Stomach (tissue), 4 donors: ENCODE data around the gene GLRA2.

Experiments used
- EP300 ChIP-seq: sonication (generic); formaldehyde crosslinking; IDR thresholded peaks from one replicate; pipeline ENCODE4 v1.6.1; 2017; ENCODE audit warnings: antibody characterized with exemption
- POLR2A ChIP-seq, 4 donors: fragments of 450-650 bp; IDR thresholded peaks; one replicate each; pipeline ENCODE4 v1.6.1; 2016; ENCODE audit warnings: antibody characterized with exemption in 4 of 4, control low read depth in 2 of 4, mild to moderate bottlenecking in 1 of 4, moderate library complexity in 1 of 4
- TF ChIP-seq, protein P1 (sequence below), 7 experiments: fragments of 450-650 bp in 4 of 7; fragments of 200-600 bp in 3 of 7; sonication (generic) in 3 of 7; IDR thresholded peaks; one replicate each; pipeline ENCODE4 v1.5.1; 2016 to 2019; ENCODE audit warnings: antibody characterized with exemption in 7 of 7, control low read depth in 2 of 7, mild to moderate bottlenecking in 1 of 7

DNA sequence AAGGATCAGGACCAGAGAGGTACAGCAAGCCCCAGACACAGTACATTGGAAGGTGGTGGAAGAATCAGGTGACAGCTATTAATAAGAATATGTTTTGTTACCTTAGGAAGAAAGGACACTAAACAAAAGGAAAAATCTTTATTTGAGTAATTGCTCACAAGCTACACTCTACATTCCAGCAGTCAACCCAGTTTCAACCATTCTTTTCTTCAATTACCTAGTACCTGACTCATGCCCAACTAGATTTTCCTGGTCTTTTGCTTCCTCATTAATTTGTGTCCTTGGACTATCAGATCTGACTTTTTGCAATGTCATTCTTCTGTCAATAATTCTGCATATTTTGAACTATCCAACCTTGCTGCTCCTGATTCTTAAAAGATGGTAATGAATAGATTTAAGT lies 22.5 kb upstream of the GLRA2 start:
- TF ChIP-seq POLR2A (IDR thresholded peaks at IDR 0.05), result no peak
- TF ChIP-seq, protein P1, sequence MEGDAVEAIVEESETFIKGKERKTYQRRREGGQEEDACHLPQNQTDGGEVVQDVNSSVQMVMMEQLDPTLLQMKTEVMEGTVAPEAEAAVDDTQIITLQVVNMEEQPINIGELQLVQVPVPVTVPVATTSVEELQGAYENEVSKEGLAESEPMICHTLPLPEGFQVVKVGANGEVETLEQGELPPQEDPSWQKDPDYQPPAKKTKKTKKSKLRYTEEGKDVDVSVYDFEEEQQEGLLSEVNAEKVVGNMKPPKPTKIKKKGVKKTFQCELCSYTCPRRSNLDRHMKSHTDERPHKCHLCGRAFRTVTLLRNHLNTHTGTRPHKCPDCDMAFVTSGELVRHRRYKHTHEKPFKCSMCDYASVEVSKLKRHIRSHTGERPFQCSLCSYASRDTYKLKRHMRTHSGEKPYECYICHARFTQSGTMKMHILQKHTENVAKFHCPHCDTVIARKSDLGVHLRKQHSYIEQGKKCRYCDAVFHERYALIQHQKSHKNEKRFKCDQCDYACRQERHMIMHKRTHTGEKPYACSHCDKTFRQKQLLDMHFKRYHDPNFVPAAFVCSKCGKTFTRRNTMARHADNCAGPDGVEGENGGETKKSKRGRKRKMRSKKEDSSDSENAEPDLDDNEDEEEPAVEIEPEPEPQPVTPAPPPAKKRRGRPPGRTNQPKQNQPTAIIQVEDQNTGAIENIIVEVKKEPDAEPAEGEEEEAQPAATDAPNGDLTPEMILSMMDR (IDR thresholded peaks at IDR 0.05), result no peak
- no peak for TF ChIP-seq EP300
